ENCODE measurements around the gene GABRR1. TPM values are rescaled to one million over a fixed set of nuclear protein-coding genes. Genes with fewer than 3 reads are reported as not detected.

Gene GABRR1
- under 0.01 TPM for total RNA-seq
- polyA plus RNA-seq = 0.07 TPM
- long read RNA-seq, donor 1 = 0 reads
- long read RNA-seq, donor 2 = 0 reads
- long read RNA-seq, donor 3 = 0 reads
- long read RNA-seq, donor 4 = 0 reads
- long read RNA-seq, donor 5 = 0 reads
- long read RNA-seq, donor 6 = 0 reads
- long read RNA-seq, donor 7 = 0 reads
- long read RNA-seq, donor 8 = 0 reads
- long read RNA-seq, donor 9 = 0 reads
- long read RNA-seq, donor 10 = 0 reads

- H3K27ac ChIP-seq (ENCODE audit: low read depth in 1 of 2, low read length in 1 of 2) = no peak within 1 kb of the TSS
- H3K36me3 ChIP-seq (ENCODE audit: control insufficient read depth in 2 of 2, insufficient read depth in 2 of 2, low read length in 1 of 2) = no peaks in the 10 kb centered on the region
- no peak within 1 kb of the TSS for H3K4me3 ChIP-seq (ENCODE audit: low read length in 2 of 2)
- no peaks in the 10 kb centered on the region for H3K9me3 ChIP-seq (ENCODE audit: control insufficient read depth in 2 of 2, insufficient read depth in 1 of 2, low read length in 1 of 2)
- WGBS = 56% methylated on average over 10 of the region's 10 CpGs
- H3K4me1 ChIP-seq (ENCODE audit: control insufficient read depth in 2 of 2, insufficient read depth in 2 of 2, low read length in 2 of 2) = peaks cover 8 to 22% of the 10 kb centered on the region in 2 donors
- no peaks in the 10 kb centered on the region for H3K27me3 ChIP-seq (ENCODE audit: control insufficient read depth in 2 of 2, insufficient read depth in 1 of 2, low read length in 1 of 2)
- no peak for DNase-seq (ENCODE audit: low read depth in 6 of 9, low spot score in 9 of 9)
Observed at GRCh38 chr6:89217299-89217910, at the start of gene GABRR1. TSS of gene GABRR1 (minus strand) at chr6:89217358. CDS start at chr6:89217322, 36 bp downstream.

DNA sequence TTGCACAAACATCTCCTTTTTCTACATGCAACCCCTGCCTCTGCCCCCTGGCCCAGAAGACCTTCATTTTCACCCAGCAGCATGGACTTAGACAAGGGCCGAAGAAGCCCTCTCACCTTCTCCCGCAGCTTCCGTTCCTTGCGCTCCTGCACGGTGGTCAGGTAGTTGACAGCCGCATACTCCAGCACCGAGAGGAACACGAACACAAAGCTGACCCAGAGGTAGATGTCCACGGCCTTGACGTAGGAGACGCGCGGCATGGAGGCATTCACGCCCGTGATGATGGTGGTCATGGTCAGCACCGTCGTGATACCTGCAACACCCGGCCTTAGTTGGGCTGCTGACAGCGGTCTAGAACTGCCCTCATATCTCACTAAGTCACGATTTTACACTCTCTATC lies 47.1 kb upstream of the GABRR1 start:
- WGBS = 98% methylated on average over 20 of the region's 20 CpGs
- no peak for DNase-seq (ENCODE audit: low read depth in 6 of 9, low spot score in 9 of 9)

DNA sequence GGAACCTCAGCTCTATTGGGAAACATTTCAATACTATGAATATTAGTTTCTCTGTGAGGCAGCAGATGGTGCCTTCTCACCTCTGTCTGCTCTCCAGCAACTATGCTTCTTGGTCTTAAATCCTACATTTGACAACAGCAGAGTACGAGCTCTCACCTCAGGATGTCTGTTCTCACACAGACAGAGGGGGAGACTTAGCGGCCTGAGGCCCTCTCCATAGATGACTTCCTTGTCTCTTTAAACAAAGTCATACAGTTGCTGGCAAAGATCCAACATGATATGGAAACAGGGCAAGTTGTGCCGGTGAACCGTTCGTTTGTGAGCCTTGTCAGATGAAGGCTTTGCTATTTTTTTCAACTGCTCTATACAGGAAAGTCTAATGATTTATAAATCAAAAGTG lies 43.7 kb upstream of the GABRR1 start:
- Histone ChIP-seq H3K27ac (ENCODE audit: low read depth in 1 of 2, low read length in 1 of 2) (peak overlapping the region in 1 of 2 donors; percentile 31), H3K4me3 (ENCODE audit: low read length in 2 of 2) (no peak overlapping the region), H3K9me3 (ENCODE audit: control insufficient read depth in 2 of 2, insufficient read depth in 1 of 2, low read length in 1 of 2) (no peaks in the 10 kb centered on the region), H3K36me3 (ENCODE audit: control insufficient read depth in 2 of 2, insufficient read depth in 2 of 2, low read length in 1 of 2) (no peaks in the 10 kb centered on the region), H3K4me1 (ENCODE audit: control insufficient read depth in 2 of 2, insufficient read depth in 2 of 2, low read length in 2 of 2) (peaks cover 9% of the 10 kb centered on the region in 2 donors), H3K27me3 (ENCODE audit: control insufficient read depth in 2 of 2, insufficient read depth in 1 of 2, low read length in 1 of 2) (no peaks in the 10 kb centered on the region)
- 7% methylated on average over 5 of the region's 5 CpGs for WGBS
- DNase-seq (ENCODE audit: low read depth in 6 of 9, low spot score in 9 of 9) = peak in 2 of 9 donors; percentile 18 to 57

More for the DNA sequence above, 47.1 kb upstream of the GABRR1 start:
- Histone ChIP-seq H3K9me3 (ENCODE audit: control insufficient read depth in 2 of 2, insufficient read depth in 1 of 2, low read length in 1 of 2) (no peaks in the 10 kb centered on the region), H3K36me3 (ENCODE audit: control insufficient read depth in 2 of 2, insufficient read depth in 2 of 2, low read length in 1 of 2) (no peaks in the 10 kb centered on the region), H3K4me3 (ENCODE audit: low read length in 2 of 2) (no peak overlapping the region), H3K27me3 (ENCODE audit: control insufficient read depth in 2 of 2, insufficient read depth in 1 of 2, low read length in 1 of 2) (no peaks in the 10 kb centered on the region), H3K4me1 (ENCODE audit: control insufficient read depth in 2 of 2, insufficient read depth in 2 of 2, low read length in 2 of 2) (peaks cover 9% of the 10 kb centered on the region in 2 donors), H3K27ac (ENCODE audit: low read depth in 1 of 2, low read length in 1 of 2) (no peak overlapping the region)

DNA sequence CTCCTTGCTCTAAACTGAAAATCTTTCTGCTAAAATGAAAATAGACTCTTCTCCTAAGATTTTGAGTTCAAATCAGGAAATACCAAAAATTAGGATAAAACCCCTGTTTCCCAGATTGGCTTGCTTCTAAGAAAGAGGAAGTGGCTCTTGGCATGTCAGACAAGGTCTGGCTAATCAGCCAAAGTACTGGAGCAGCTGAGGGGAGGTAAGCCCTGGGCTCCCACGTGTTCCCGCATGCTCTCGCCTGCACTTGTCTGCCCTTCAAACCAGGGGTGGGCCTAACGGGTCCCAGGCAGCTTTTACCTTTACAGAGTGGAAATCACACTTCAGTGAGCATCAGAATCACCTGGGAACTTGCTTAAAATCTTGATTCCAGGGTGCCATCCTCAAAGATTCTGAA lies 43.2 kb upstream of the GABRR1 start:
- peak in 1 of 9 donors; percentile 19 for DNase-seq (ENCODE audit: low read depth in 6 of 9, low spot score in 9 of 9)
- H3K4me3 ChIP-seq (ENCODE audit: low read length in 2 of 2) = no peak overlapping the region
- H3K27me3 ChIP-seq (ENCODE audit: control insufficient read depth in 2 of 2, insufficient read depth in 1 of 2, low read length in 1 of 2) = no peaks in the 10 kb centered on the region
- no peaks in the 10 kb centered on the region for H3K9me3 ChIP-seq (ENCODE audit: control insufficient read depth in 2 of 2, insufficient read depth in 1 of 2, low read length in 1 of 2)
- WGBS = 31% methylated on average over 4 of the region's 4 CpGs
- H3K36me3 ChIP-seq (ENCODE audit: control insufficient read depth in 2 of 2, insufficient read depth in 2 of 2, low read length in 1 of 2) = no peaks in the 10 kb centered on the region
- H3K27ac ChIP-seq (ENCODE audit: low read depth in 1 of 2, low read length in 1 of 2) = no peak overlapping the region
- peaks cover 9% of the 10 kb centered on the region in 2 donors for H3K4me1 ChIP-seq (ENCODE audit: control insufficient read depth in 2 of 2, insufficient read depth in 2 of 2, low read length in 2 of 2)

DNA sequence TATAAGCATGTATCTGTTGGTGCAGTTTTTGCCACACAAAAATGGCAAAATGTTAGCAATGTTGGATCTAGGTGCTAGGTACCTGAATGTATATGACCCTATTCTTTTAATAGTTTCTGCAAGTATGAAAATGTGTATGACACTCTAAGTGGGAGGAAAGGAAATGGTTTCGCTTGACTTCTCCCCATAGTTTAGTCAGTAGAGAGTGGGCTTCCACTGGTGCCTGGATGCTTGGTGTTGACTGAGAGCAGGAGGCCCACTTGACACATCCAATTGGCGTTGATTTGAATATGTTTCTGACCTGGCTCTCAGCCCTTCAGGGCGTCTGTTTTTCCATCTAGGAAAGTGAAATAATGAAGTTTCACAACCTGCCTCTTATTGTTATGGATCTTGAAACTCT lies 41.8 kb upstream of the GABRR1 start:
- Histone ChIP-seq H3K4me1 (ENCODE audit: control insufficient read depth in 2 of 2, insufficient read depth in 2 of 2, low read length in 2 of 2) (peaks cover 9% of the 10 kb centered on the region in 2 donors), H3K9me3 (ENCODE audit: control insufficient read depth in 2 of 2, insufficient read depth in 1 of 2, low read length in 1 of 2) (no peaks in the 10 kb centered on the region), H3K4me3 (ENCODE audit: low read length in 2 of 2) (no peak overlapping the region), H3K27ac (ENCODE audit: low read depth in 1 of 2, low read length in 1 of 2) (no peak overlapping the region), H3K27me3 (ENCODE audit: control insufficient read depth in 2 of 2, insufficient read depth in 1 of 2, low read length in 1 of 2) (no peaks in the 10 kb centered on the region), H3K36me3 (ENCODE audit: control insufficient read depth in 2 of 2, insufficient read depth in 2 of 2, low read length in 1 of 2) (no peaks in the 10 kb centered on the region)
- no peak for DNase-seq (ENCODE audit: low read depth in 6 of 9, low spot score in 9 of 9)
- WGBS = 93% methylated on average over 3 of the region's 3 CpGs

DNA sequence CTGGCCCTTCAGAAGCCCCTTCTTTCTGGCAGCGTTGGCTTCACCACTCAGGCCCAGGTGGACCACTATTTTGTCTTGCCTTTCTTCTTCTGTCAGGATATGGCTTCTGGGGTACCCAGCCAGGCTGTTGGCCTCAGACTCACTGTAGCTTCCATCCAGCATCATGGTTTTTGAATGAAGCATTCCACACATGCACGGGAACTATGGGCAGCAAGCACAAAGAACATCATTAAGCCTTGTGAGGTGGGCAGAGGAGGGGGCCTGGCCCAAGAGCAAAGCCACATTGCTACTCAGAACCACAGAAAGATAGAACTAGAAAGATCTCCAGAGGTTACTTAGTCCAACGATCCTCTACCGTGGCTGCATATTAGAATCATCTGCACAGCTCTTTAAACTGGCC lies 40.6 kb upstream of the GABRR1 start:
- no peaks in the 10 kb centered on the region for H3K9me3 ChIP-seq (ENCODE audit: control insufficient read depth in 2 of 2, insufficient read depth in 1 of 2, low read length in 1 of 2)
- H3K27me3 ChIP-seq (ENCODE audit: control insufficient read depth in 2 of 2, insufficient read depth in 1 of 2, low read length in 1 of 2) = no peaks in the 10 kb centered on the region
- WGBS = 84% methylated on average over 4 of the region's 4 CpGs
- no peak overlapping the region for H3K27ac ChIP-seq (ENCODE audit: low read depth in 1 of 2, low read length in 1 of 2)
- H3K4me1 ChIP-seq (ENCODE audit: control insufficient read depth in 2 of 2, insufficient read depth in 2 of 2, low read length in 2 of 2) = peaks cover 9% of the 10 kb centered on the region in 2 donors
- DNase-seq (ENCODE audit: low read depth in 6 of 9, low spot score in 9 of 9) = no peak
- H3K4me3 ChIP-seq (ENCODE audit: low read length in 2 of 2) = no peak overlapping the region
- H3K36me3 ChIP-seq (ENCODE audit: control insufficient read depth in 2 of 2, insufficient read depth in 2 of 2, low read length in 1 of 2) = no peaks in the 10 kb centered on the region

GRCh38 chr6:89257346-89257745 lies 40.2 kb upstream of the GABRR1 start:
- Histone ChIP-seq H3K9me3 (ENCODE audit: control insufficient read depth in 2 of 2, insufficient read depth in 1 of 2, low read length in 1 of 2) (no peaks in the 10 kb centered on the region), H3K4me1 (ENCODE audit: control insufficient read depth in 2 of 2, insufficient read depth in 2 of 2, low read length in 2 of 2) (peaks cover 9% of the 10 kb centered on the region in 2 donors), H3K27me3 (ENCODE audit: control insufficient read depth in 2 of 2, insufficient read depth in 1 of 2, low read length in 1 of 2) (no peaks in the 10 kb centered on the region), H3K27ac (ENCODE audit: low read depth in 1 of 2, low read length in 1 of 2) (no peak overlapping the region), H3K36me3 (ENCODE audit: control insufficient read depth in 2 of 2, insufficient read depth in 2 of 2, low read length in 1 of 2) (no peaks in the 10 kb centered on the region), H3K4me3 (ENCODE audit: low read length in 2 of 2) (no peak overlapping the region)
- 97% methylated on average over 6 of the region's 6 CpGs for WGBS
- no peak for DNase-seq (ENCODE audit: low read depth in 6 of 9, low spot score in 9 of 9)

DNA sequence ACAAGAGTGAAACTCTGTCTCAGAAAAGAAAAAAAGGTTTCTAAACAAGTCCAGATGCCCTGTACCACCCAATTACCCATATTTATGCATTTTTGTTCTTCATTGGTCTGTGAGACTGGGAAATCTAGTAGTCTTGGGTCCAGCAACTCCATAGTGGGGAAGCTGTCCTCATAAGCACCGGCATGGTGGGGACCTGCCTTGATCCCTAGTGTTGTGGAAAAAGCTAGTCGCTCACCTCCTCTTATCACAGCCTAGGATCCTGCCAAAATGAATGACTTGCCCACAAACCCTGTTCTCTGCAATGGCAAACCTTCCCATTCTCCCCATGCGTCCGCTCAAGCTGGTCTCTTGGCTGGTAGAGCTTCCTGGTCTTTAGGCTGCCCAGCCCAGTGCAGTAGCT lies 38.3 kb upstream of the GABRR1 start:
- Histone ChIP-seq H3K4me3 (ENCODE audit: low read length in 2 of 2) (no peak overlapping the region), H3K9me3 (ENCODE audit: control insufficient read depth in 2 of 2, insufficient read depth in 1 of 2, low read length in 1 of 2) (no peaks in the 10 kb centered on the region), H3K4me1 (ENCODE audit: control insufficient read depth in 2 of 2, insufficient read depth in 2 of 2, low read length in 2 of 2) (peaks cover 1 to 2% of the 10 kb centered on the region in 2 donors), H3K27me3 (ENCODE audit: control insufficient read depth in 2 of 2, insufficient read depth in 1 of 2, low read length in 1 of 2) (no peaks in the 10 kb centered on the region), H3K36me3 (ENCODE audit: control insufficient read depth in 2 of 2, insufficient read depth in 2 of 2, low read length in 1 of 2) (no peaks in the 10 kb centered on the region), H3K27ac (ENCODE audit: low read depth in 1 of 2, low read length in 1 of 2) (no peak overlapping the region)
- DNase-seq (ENCODE audit: low read depth in 6 of 9, low spot score in 9 of 9) = no peak
- WGBS = 99% methylated on average over 4 of the region's 4 CpGs

DNA sequence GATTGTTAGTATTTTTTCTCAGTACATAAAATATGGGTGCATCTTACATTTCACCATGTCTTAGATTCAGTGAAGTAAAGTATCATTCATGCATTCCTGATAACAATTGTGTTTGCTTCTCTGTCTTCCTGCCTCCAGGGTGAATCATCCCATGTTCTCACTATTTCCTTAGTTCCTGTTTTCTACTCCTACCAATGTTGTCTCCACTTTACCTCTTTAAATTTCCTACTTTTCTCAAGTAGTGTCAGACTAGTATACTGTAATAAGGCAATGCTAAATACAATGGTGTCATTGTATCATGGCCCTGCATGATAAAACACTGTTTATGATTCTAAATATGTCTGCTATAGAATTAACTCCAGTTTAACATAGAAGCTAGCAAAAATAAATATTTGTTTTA lies 37.4 kb upstream of the GABRR1 start:
- Histone ChIP-seq H3K27ac (ENCODE audit: low read depth in 1 of 2, low read length in 1 of 2) (no peak overlapping the region), H3K36me3 (ENCODE audit: control insufficient read depth in 2 of 2, insufficient read depth in 2 of 2, low read length in 1 of 2) (no peaks in the 10 kb centered on the region), H3K4me1 (ENCODE audit: control insufficient read depth in 2 of 2, insufficient read depth in 2 of 2, low read length in 2 of 2) (no peaks in the 10 kb centered on the region), H3K27me3 (ENCODE audit: control insufficient read depth in 2 of 2, insufficient read depth in 1 of 2, low read length in 1 of 2) (no peaks in the 10 kb centered on the region), H3K4me3 (ENCODE audit: low read length in 2 of 2) (no peak overlapping the region), H3K9me3 (ENCODE audit: control insufficient read depth in 2 of 2, insufficient read depth in 1 of 2, low read length in 1 of 2) (no peaks in the 10 kb centered on the region)
- DNase-seq (ENCODE audit: low read depth in 6 of 9, low spot score in 9 of 9) = no peak

Measured in thymus (tissue), 14 donors.